ENCODE data around the gene ATOH8. TPM values are rescaled to one million over a fixed set of nuclear protein-coding genes. Genes with fewer than 3 reads are reported as not detected.

The ATOH8 gene
- total RNA-seq, 4 donors from 2014 or later, result 41.1 to 124 (median 62.5) TPM

DNA sequence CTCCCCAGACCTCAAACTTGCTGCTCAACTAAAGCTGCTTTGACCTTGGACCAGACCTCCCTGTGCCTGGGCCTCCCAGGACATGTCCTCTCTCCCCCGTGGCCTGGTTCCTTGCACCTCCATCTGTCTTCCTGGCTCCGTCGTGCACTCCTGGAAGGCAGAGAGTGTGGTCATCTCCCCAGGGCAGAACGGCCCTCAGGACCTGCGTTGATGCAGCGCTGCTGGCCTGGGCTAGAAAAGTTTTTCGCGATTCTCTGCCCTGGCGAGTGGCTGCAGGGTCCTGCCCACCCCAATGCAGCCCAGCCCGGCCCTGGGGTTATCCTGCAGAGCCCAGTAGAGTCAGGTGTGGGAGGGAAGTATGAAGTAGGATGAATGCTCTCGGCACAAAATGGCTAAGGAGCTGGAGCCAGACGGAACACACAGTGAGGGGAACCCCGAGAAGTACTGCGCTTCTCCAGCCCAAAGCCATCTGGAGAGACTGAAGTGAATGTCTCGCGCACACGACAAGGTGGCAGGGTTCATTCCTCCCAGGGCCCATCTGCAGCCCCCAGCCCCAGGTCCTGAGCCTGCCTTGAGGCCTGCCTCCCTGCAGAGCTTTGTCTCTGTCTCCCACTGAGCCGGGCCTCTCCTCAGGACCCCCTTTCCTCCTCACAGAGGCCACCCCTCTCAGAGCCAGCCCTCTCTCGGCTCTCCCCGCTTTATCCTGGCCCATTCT, 41.7 kb downstream of the ATOH8 start:
- no peak for DNase-seq (ENCODE audit: extremely low spot score)
- TF ChIP-seq POLR2A (IDR thresholded peaks at IDR 0.05; ENCODE audit: low read depth) (no peak), EP300 (IDR thresholded peaks at IDR 0.05) (no peak), POLR2AphosphoS5 (IDR thresholded peaks at IDR 0.05) (no peak)
- TF ChIP-seq, protein P1, sequence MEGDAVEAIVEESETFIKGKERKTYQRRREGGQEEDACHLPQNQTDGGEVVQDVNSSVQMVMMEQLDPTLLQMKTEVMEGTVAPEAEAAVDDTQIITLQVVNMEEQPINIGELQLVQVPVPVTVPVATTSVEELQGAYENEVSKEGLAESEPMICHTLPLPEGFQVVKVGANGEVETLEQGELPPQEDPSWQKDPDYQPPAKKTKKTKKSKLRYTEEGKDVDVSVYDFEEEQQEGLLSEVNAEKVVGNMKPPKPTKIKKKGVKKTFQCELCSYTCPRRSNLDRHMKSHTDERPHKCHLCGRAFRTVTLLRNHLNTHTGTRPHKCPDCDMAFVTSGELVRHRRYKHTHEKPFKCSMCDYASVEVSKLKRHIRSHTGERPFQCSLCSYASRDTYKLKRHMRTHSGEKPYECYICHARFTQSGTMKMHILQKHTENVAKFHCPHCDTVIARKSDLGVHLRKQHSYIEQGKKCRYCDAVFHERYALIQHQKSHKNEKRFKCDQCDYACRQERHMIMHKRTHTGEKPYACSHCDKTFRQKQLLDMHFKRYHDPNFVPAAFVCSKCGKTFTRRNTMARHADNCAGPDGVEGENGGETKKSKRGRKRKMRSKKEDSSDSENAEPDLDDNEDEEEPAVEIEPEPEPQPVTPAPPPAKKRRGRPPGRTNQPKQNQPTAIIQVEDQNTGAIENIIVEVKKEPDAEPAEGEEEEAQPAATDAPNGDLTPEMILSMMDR (IDR thresholded peaks at IDR 0.05), result no peak
- no peaks in the 10 kb centered on the region for H3K27me3 ChIP-seq
- peaks cover 0 to 11% (median 3%) of the 10 kb centered on the region in 4 donors for H3K36me3 ChIP-seq
- intact Hi-C loops (cut with DNase I), result no loop called here
- H3K4me1 ChIP-seq, result peaks cover 64 to 76% (median 73%) of the 10 kb centered on the region in 4 donors
- H3K27ac ChIP-seq (replicated peaks in 1 of 4), result peak overlapping the region; percentile 71 to 87 (median 79)
- peak overlapping the region in 1 of 4 donors; percentile 4 for H3K4me3 ChIP-seq
- no peaks in the 10 kb centered on the region for H3K9me3 ChIP-seq
- WGBS, result 84% methylated on average over 16 of the region's 20 CpGs

DNA sequence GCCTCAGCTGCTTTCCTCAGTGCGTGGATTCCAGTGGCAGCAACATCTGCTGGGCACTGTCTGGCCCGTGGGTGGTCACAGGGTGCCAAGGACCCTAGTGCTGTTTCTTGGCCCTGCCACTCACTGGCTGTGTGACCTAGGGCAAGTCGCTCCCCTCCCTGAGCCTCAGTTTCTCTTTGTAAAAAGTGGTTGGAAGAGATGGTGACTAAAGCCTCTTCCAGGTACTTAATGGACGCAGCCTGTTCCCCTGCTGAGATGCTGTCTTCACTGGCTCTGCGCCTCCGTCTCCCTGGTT, 42.2 kb downstream of the ATOH8 start:
- TF ChIP-seq POLR2A (IDR thresholded peaks at IDR 0.05; ENCODE audit: low read depth) (no peak), POLR2AphosphoS5 (IDR thresholded peaks at IDR 0.05) (no peak), EP300 (IDR thresholded peaks at IDR 0.05) (no peak)
- TF ChIP-seq, protein P1 (IDR thresholded peaks at IDR 0.05), result no peak
- DNase-seq (ENCODE audit: extremely low spot score), result no peak
- Histone ChIP-seq H3K27ac (replicated peaks in 1 of 4) (peak overlapping the region; percentile 71 to 87 (median 79)), H3K36me3 (peaks cover 0 to 8% (median 3%) of the 10 kb centered on the region in 4 donors), H3K9me3 (peaks cover 0 to 3% (median 0%) of the 10 kb centered on the region in 4 donors), H3K4me1 (peaks cover 64 to 71% (median 68%) of the 10 kb centered on the region in 4 donors), H3K27me3 (no peaks in the 10 kb centered on the region), H3K4me3 (peak overlapping the region in 1 of 4 donors; percentile 4)
- intact Hi-C loops (cut with DNase I), result no loop called here
- 45% methylated on average over 4 of the region's 6 CpGs for WGBS

DNA sequence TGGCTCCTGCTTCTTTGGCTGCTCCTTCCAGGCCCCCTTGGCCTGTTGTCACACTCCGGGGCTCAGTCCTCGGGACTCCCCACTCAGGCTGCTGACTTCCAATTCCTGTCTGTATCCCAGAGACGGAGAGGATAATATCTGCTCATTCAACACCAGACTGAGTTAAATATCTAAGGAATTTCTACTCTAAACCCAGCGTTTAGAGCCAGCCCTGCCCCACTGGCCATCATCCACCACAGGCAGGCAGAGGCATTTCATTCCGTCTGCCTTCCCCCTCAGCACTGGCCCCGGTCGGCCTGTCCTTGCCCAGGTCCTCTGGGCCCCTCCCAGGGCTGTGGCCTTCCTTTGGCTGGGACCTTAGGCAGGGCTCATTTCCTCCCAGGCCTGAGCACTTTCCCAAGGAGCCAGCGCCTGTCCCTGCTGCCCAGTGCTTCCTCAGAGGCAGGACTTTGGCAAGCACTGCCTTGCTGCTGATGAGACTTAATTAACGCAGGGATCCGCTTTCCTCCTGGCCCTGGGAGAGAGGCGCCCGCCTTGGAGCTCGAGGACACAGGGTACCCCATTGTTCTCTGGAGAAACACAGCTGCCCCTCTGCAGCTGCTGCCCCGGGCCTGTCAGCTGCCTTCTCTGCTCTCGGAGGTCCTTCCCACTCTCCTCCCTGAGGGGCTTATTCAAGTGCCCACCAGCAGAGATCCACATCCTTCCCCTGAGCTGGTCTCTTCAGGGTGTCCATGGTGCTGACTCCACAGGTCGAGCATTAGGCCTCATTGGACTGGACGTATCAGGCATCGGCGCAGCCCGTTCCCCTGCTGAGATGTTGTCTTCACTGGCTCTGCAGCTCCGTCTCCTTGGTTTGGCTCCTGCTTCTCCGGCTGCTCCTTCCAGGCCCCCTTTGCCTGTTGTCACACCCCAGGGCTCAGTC, 42.8 kb downstream of the ATOH8 start:
- intact Hi-C loops (cut with DNase I), result no loop called here
- H3K27me3 ChIP-seq, result no peaks in the 10 kb centered on the region
- DNase-seq (ENCODE audit: extremely low spot score), result no peak

DNA sequence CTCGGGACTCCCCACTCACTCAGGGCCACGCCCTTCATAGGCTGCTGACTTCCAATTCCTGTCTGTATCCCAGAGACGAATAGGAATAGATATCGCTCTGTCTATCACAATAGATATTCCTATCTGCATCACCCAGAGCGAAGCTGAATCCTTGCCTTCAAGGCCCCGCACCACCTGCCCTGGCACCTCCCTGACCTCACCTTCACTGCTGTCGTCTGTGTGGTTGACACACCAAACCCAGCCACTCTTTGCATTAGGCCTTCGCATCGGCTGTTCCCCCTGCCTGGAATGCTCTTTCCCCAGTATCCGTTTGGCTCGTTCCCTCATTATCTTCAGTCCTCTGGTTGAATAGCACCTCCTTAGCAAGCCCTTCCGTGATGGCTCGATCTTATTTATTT, 43.5 kb downstream of the ATOH8 start:
- no peaks in the 10 kb centered on the region for H3K27me3 ChIP-seq
- peaks cover 56 to 58% (median 58%) of the 10 kb centered on the region in 4 donors for H3K4me1 ChIP-seq
- H3K27ac ChIP-seq (replicated peaks in 1 of 4), result peak overlapping the region; percentile 71 to 87 (median 79)
- WGBS, result 88% methylated on average over 13 of the region's 13 CpGs
- TF ChIP-seq POLR2A (IDR thresholded peaks at IDR 0.05; ENCODE audit: low read depth) (no peak), EP300 (IDR thresholded peaks at IDR 0.05) (no peak), POLR2AphosphoS5 (IDR thresholded peaks at IDR 0.05) (no peak)
- TF ChIP-seq, protein P1 (IDR thresholded peaks at IDR 0.05), result no peak
- peaks cover 0 to 6% (median 0%) of the 10 kb centered on the region in 4 donors for H3K9me3 ChIP-seq
- no peak for DNase-seq (ENCODE audit: extremely low spot score)
- intact Hi-C loops (cut with DNase I), result no loop called here
- no peak overlapping the region for H3K4me3 ChIP-seq
- no peaks in the 10 kb centered on the region for H3K36me3 ChIP-seq

More for the DNA sequence above, 42.8 kb downstream of the ATOH8 start:
- Histone ChIP-seq H3K9me3 (peaks cover 0 to 6% (median 0%) of the 10 kb centered on the region in 4 donors), H3K36me3 (peaks cover 0 to 4% (median 1%) of the 10 kb centered on the region in 4 donors), H3K27ac (replicated peaks in 1 of 4) (peak overlapping the region; percentile 71 to 87 (median 79)), H3K4me3 (peak overlapping the region in 1 of 4 donors; percentile 4), H3K4me1 (peaks cover 62 to 64% (median 64%) of the 10 kb centered on the region in 4 donors)
- WGBS, result 58% methylated on average over 22 of the region's 22 CpGs
- TF ChIP-seq POLR2AphosphoS5 (IDR thresholded peaks at IDR 0.05), result peak; percentile 18 to 62
- TF ChIP-seq, protein P1 (IDR thresholded peaks at IDR 0.05), result no peak

All from esophagus muscularis mucosa (tissue), 4 donors.